SW 1271 (cell line): ENCODE results near the gene SCN9A.
"Not testable (repeated sequence)": the region's sequence is repeated elsewhere in the genome, so short reads cannot be mapped to it uniquely, and the experiment has no call there.

ENCODE experiments used
- DNase-seq, 2 experiments: peaks; one replicate each; lab custom pipeline; 2025; lab: John Stamatoyannopoulos, UW

The SCN9A gene

DNA sequence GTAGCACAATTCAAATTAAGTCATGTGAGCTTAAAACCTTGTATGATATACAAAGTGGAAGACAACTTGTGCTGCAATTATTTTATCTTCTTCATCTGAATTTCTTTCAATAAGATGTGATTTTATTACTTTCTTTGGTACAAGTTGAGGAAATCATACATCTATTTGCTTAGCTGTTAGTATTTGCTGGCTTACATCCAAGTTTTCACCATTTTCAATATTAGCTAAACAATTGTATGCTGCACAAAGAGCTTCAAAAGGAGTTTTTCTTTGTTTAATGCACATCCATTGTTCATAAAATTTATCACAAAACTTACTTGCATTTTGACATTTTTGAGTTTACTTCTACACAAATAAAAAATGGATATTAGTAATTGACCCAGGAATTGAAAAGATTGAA is 40.9 kb downstream of the SCN9A start:
- no peak for DNase-seq

DNA sequence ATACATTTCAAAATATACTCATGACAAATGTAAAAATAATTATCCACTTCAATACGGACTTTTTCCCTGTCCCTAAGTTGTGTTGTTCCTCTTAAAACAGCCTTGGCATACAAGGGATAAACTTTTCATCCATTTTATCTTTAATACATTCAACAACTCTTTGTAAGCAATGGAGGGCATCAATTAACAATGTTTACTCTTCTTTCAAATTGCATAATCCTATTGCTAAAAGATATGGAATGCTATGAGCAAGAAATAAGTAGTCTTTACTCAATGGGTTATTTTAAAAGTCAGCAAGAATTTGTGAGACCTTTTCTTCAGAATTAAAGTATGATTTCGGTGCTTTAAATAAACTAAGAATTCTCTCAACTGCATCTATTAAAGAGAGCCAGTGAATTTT is 41.9 kb downstream of the SCN9A start:
- DNase-seq: no peak

DNA sequence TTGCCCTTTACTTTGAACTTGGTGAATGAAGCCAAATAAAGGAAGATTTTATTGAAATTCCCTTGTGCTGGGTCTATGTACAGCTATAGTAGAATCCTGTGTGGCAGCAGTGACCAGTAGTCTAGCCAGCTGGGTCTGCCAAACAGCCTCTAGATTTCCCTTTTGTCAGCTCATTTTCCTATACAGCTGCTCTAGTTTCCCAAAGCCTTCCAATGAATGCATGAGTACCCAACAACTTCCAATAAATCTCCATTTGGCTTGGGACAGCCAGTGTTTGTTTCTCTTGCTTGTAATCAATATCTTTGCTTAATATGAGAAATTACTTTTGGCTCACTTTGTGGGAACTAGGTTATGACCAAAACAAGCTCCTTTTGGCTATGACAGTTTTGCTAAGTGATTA is 43.6 kb downstream of the SCN9A start:
- DNase-seq: no peak

DNA sequence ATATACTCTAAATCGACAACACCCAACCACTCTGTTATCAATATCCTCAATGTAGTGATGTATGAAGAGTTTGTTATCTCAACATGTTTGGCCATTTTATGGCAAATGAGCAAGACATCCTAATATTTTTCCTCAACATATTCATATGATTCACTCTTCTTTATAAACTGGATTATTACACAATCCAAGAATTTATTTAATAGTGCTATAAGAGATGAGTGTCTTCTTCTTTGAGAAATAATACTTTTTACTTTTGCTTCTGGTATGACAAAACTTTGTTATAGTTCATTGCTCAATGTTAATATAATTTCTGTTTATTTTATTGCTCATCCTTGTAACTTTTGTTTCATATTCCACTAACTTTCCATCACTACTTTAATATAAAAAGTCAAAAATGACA is 44.3 kb downstream of the SCN9A start:
- DNase-seq: no peak

DNA sequence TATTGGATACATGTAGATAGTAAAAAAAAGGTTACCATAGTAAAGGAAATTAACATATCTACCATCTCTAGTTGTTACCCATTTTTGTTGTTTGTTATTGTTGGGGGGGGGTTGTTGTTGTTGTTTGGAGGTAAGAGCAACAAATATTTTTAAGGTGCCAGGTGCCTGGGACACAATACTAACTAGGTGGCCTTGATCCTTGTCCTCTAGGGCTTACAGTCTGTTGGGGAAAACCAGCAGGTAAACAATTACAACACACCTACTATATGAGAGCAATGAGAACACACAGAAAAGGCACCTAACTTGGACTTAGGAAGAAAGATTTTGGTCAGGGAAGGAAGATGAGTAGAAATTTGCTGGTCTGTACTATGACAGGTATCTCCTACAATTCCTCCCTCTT is 46.3 kb downstream of the SCN9A start:
- DNase-seq: no peak

DNA sequence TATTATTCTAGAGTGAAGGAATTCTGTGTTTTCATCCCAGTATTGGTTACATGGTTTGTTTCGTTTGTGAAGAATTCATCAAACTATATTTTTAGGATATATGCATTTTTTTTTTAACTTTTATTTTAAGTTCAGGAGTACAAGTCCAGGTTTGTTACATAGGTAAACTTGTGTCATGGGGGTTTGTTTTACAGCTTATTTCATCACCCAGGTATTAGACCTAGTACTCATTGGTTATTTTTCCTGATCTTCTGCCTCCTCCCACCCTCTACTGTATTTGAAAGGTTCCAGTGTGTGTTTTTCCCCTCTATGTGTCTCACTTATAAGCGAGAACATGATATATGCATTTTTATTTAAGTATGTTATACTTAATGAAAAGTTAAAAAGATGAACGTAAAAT is 47.6 kb downstream of the SCN9A start:
- DNase-seq: no peak

DNA sequence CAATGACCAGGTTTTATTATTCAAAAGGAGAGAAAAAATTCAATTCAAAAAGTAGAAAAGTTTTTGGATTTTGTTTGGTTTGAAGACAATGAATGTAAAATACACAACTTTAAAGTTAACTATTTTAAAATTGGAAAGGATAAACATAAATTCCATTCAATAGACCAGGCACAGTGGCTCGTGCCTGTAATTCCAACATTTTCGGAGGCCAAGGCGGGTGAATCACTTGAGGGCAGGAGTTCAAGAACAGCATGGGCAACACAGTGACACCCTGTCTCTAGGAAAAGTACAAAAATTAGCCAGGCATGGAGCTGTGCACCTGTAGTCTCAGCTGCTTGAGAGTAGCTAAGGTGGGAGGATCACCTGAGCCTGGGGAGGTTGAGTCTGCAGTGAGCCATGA is 54.7 kb downstream of the SCN9A start:
- no peak for DNase-seq

DNA sequence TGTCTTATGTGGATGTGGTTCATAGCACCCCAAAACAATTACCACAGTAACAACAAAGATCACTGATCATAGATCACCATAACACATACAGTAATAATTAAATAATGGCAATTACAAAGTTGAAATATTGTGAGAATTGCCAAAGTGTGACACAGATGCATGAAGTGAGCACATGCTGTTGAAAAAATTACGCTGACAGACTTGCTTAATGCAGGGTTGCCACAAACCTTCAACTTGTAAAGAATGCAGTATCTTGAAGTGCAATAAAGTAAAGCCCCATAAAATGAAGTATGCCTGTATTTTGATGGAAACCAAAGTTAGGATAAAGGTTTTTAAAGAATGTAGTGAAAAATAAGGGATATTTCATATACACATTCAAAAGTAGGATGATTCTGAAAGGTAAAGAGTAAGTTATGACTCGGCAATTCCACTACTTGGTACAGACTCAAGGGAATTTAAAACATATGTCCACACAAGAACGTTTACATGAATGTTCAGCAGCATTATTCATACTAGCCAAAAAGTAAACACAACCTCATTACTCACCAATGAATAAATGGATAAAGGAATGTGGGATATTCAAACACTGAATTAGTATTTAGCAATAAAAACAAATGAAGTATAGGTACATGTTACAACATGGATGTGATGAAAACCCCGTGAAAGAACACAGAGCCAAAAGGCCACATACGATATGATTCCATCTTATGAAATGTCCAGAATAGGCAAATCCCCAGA is 61.6 kb downstream of the SCN9A start:
- DNase-seq: no peak

DNA sequence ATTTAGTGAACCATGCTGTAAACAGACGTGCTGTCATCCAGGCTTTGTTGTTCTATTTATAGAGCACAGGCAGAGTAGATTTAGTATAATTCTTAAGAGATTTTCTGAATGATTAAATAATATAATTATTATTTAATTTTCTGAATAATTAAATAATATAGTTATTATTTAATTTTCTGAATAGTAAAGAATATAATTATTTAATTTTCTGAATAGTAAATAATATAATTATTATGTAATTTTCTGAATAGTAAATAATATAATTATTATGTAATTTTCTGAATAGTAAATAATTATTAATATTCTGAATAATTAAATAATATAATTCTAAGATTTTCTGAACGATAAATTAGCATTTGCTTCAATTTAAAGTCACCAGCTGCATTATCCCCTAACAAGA is 62.9 kb downstream of the SCN9A start:
- not testable (repeated sequence) for DNase-seq

DNA sequence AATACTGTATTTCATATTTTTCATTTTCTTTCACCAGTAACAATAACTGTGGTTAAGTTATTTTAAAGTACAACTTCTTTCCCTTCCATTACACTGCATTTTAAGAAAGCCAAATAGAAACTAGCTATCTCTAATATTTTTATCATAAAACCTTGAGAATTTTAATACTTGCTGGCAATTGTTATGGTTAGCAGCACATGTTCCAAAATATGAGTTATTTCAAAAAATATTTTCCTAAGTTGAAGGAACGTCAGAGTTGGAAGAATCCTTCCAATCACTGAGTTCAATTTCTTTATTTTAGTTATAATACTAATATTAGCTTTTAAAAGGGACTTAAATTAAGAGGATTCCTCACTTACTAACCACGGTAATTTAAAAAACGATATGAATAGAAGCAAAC is 68.4 kb downstream of the SCN9A start:
- DNase-seq: no peak

DNA sequence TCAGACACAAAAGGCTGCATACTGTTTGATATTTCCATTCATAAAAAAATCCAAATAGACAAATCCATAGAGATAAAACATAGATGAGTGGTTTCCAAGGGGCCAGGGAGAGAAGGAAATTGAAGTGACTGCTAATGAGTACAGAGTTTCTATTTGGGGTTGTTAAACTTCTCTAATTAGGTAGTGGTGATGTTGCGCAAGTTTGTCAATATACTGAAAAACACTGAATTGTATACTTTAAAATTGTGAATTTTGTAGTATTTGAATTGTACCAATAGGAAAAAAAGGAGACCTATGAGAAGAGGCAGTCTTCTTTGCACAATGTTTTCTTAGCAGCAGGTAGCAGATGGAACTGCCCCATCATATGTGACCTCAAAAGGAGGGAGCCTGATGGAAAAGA is 71.1 kb downstream of the SCN9A start:
- DNase-seq: no peak

DNA sequence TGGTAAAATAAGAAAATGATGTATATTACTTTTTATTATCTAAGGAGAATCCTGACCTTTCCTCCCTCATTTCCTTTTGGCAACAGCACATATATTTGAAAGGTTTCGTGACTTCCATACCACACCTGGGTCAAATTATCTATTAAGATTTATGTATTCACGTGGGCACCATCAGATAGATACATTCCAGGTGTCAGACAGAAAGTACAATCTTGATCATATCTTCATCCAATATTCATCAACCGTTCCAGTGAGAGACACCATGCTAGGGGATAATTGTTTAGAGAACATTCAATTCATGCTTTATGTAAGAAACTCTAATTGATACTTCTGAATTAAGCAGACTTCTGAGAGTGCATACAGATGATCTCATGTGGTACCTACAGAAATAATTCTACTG is 73.7 kb downstream of the SCN9A start:
- DNase-seq: no peak

DNA sequence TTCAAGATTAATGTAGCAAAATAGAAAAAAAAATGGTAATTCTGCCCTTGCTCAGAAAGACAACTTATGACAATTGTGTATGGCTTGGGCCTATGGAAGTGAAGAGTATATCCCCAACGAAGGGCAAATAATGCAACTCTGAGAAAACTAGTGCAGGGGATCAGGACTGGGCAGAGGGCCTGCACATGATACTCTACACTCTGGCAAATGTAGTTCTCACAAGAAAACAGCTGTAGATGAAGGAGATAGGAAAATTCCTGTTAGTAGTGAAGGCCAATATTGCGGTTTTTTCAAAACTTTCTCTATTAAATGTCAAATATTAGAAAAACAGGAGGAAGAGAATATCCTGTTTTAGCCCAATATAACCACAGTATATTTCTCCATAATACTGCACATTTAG is 77.8 kb downstream of the SCN9A start:
- DNase-seq: no peak

DNA sequence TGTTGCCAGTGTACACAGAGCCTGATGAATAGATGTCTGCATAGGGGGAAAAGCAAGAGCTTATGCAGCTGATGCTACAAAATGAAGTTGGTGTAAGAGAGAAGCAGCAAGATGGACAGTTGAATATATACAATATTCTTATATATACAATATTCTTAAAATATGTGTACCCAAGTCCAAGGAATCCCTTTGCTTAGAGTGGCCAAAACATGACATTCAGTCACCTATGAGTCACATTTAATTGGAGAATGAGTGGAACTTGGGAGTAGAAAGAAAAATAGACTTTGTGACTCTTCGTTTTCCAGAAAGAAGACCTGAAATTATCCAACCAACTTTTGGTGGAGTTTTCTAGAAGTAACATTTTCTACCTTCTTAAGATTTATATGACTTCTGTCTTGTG is 81.8 kb downstream of the SCN9A start:
- no peak for DNase-seq

DNA sequence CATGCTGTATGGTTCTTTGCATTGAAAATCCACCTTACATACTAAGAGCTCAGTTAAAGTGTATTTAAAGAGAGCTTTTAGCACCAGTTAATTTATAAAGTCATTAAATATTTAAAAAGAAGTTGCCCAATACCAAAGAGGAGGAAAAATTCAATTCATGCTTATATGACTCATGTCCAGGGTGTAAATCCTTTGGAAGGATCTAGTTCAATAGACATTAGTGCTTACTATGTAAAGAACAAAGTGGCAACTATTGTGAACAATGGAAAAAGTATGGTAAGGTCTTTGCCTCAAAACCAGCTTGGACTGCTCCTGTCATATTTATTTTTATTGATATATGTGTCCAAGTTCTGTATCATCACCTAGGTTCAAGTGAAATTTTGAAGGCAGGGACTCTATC is 90.5 kb downstream of the SCN9A start:
- no peak for DNase-seq

DNA sequence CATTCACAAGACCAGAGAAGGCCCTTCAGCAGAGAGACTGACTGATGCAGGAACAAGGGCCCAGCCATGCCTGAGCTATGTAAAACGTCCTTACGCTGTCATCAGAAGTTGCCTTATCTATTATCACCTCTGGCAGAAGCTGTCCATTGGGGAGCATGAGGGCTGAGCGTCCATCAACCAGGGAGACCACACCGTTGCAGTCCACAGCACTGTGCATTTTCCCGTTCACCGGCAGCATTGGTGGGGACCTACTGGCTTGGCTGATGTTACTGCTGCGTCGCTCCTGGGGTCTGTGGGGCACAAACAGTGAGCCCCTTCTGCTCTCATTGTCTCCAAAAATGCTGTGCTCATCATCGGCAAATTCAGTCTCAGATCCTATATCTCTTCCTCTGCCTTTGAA is 91.4 kb downstream of the SCN9A start:
- DNase-seq: no peak

DNA sequence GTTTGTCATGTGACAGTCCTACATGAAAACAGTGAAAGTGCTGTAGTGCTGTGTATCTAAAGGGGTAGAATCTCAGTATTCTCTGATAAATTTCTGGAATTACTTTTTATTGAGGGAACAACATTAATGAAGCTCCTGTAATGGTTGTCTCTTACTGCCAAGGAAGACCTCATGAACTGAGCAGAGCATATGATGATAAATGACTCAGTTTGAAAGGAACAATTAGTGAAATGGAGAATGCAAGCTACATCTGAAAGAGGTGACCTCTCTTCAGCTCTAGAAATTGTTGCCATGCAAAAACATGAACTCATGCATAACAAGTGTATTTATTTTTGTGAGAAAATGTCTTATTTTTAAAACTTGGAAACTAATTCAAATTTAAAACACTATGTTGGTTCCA is 93.6 kb downstream of the SCN9A start:
- no peak for DNase-seq

DNA sequence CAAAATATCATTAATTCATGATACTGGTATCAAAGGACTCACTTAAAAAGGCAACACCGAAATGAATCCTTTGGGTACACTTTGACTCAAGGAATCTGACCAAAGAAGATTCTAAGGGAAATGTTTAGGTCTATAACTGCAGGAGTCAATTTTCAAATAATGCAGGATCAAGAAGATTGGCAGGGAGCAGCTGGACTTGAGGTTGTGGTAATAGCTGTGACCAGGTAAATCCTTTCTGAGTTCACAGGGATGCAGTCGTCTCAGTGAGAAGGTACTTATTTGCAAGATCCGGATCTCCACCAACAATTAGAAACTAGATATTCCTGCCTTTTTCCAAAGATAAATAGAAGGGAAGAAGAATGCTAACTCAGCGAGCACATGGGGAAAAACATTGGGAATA is 96.9 kb downstream of the SCN9A start:
- DNase-seq: no peak

DNA sequence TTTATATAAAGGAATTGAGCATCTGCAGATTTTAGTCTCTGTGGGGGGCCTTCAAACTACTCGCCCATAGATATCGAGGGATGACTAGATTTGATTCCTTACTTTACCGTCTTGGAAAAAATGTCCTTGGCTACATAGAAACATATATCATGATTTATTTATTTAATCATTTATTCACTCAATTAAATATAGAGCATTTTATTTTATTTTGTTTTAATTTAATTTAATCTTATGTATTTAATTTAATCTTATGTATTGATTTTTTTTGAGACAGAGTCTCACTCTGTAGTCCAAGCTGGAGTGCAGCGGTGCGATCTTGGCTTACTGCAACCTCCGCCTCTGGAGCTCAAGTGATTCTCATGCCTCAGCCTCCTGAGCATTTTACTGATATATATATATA is 105.4 kb downstream of the SCN9A start:
- no peak for DNase-seq

DNA sequence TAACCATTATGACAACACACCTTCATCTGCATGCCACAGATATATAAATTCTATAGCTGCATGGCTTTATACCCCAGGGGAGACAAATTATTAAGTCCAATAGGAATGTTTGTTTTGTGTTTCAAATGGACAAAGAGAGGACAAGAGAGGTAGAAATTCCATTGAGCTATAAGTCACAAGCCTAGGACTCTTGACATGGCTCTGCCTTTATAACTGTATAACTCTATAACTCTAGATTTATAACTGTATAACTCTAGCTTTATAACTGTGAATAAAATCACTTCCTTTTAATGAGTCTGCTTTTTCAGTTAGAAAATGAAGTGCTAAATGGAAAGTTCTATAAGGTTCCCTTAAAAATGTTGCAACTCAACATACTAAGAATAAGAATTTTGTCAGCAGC is 106.4 kb downstream of the SCN9A start:
- DNase-seq: no peak

DNA sequence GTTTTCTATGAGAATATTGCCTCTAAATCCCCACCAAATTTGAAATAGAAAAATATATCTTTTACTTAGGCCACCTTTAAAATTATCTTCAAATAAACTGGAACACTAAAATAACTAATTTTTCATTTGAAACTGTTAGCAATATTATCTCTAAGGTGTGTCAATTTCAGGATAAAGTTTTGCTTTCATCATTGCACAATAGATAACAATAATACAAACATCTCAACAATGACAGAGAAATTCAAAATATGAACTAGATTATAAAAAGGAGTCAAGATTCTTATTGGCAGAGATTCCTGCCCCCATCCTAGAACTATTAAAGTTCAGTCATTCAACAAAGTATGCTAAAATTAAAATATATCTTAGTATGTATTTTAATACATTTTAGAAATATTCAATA is 117.9 kb downstream of the SCN9A start:
- DNase-seq: no peak

DNA sequence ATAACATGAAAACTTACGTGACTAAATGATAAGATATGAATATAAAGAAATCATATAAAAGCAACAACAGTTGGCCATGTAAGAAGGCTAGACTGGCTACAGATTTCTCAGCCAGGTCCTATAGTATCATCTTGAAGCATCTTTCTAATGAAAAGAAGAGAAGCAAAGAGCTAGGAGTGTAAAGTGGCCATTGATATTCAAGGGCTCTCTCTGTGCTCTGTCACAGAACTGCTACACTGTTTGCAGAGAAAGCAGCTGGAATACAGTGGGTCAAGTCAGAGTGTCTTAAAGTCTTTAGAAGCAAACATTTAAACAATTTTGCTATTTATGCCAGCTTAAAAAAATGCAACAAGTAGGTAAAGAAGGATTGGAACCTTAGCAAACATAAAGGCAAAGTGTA is 118.8 kb downstream of the SCN9A start:
- DNase-seq: no peak

DNA sequence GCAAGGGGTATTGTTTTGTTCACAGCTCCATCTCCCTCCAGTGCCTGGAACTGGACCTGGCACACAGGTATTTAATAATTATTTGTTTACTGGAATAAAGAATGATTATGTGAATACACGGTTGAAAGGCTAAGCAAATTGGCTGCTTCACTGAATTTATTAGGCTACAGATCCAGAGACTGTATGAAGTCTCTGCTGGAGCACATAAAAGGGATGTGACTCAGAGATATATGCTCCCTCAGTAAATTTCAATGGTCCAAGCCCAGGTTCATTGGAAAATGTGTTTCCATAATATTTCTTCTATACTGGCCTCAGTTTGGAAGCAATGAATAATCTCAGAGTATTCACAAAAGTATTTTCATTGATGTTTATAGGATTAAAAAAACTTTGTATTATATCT is 126.4 kb downstream of the SCN9A start:
- DNase-seq: no peak

DNA sequence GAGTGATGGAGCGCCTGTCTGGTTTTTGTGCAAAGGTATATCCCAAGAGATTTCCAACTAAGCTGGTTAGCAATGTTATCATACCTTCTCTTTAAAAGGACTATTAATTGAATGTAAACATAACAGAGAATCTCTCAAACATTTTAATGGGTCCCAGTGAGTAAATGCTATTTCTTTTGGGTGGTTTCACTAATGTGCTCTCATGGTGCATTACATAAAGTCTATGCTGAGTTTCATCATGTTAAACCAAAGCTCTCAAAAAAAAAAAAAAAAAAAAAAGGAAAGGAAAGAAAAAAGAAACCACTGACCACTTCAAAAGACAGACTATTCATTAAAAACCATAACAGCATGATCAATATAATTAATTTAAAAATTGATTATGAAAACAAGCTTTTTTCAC is 128.8 kb downstream of the SCN9A start:
- DNase-seq: no peak

DNA sequence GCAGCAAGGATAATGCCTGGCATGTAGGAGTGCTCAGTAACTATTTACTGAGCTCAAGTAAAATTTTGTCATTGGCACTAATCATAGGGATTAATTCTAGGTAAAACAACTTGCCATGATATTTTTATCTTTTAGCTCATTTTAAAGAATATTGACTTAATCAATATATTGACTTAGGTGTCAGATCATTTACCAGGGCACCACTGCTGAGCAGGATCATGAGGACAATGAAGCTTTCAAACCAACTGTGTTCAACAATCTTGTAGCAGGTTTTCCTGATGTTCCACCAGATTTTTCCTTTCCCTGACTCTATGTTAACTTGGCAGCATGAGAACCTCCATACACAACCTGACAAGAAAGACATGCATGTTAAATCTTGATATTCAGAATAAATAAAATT is 133.4 kb downstream of the SCN9A start:
- DNase-seq: no peak
